ENCODE results near the gene NINJ1. TPM values are rescaled to one million over a fixed set of nuclear protein-coding genes. Genes with fewer than 3 reads are reported as not detected.
A peak's percentile ranks its signal among the peaks of the same experiment; 100 is the strongest.

Gene NINJ1
- total and polyA plus RNA-seq, 4 experiments from 2014 or later: 31.1 to 92.4 (median 53.5) TPM

DNA sequence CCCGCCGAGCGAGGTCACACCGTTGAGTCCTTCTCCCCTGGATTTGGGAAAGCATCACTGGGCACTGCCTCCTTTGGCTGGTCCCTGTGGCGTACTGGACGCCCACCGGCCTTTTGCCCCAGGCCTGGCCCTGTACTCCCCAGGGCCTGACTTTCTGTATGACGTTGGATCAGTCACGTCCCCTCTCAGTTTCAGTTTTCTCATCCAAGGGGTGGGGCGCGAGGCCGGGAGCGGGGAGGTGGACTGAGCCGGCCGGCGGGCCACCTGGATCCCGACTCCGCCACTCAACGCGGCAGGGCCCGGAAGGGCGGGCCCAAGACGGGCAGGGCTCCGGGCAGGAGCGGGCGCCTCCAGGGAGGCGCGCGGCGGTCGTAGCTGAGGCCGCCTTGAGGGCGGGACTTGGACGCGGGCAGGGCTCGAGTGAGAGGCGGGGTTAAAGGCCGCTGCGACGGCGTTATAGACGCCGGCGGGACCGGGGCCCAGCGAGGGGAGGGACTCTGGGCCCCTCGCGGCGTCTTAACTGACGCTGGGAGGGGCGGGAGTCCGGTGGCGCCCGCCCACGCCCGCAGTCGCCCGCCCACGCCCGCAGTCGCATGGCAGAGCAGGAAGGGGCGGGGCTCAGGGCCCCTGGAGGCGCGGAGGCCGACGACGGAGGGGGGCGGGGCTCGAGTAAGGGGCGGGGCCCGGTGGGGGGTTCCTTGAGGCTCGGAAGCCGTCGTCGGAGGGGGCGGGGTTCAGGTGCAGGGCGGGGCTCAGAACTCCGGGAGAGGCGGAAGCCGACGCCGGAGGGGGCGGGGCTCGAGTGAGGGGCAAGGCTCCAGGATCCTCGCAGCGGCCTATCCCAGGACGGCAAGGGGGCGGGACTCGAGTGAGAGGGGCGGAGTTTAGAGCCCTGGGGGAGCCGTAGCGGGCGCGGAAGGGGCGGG is 38.6 kb downstream of the NINJ1 start:
- H3K4me1 Mint-ChIP-seq: peaks cover 47 to 86% (median 70%) of the 10 kb centered on the region in 4 donors
- H3K36me3 ChIP-seq (ENCODE audit: insufficient read depth, low read length): no peaks in the 10 kb centered on the region
- H3K27ac Mint-ChIP-seq: peak overlapping the region; percentile 87 to 99 (median 98)
- no peaks in the 10 kb centered on the region for H3K9me3 ChIP-seq (ENCODE audit: control insufficient read depth in 1 of 2, low read length in 2 of 2)
- H3K27me3 ChIP-seq (ENCODE audit: insufficient read depth, low read length): no peaks in the 10 kb centered on the region
- H3K36me3 Mint-ChIP-seq: peaks cover 4 to 10% of the 10 kb centered on the region in 2 donors
- intact Hi-C loops (cut with micrococcal nuclease): loop anchor here (1.0 to 10.0 kb wide), 12 partner anchors 31 to 1069 kb away; partner anchors contain the start of genes FAM120AOS, IPPK, NINJ1 and ZNF484
- no peaks in the 10 kb centered on the region for H3K27me3 Mint-ChIP-seq
- peak; percentile 100 for DNase-seq
- peaks cover 69% of the 10 kb centered on the region for H3K4me1 ChIP-seq (ENCODE audit: insufficient read depth, low read length)
- H3K27ac ChIP-seq (ENCODE audit: low read depth, low read length): peak overlapping the region; percentile 95
- H3K9me3 Mint-ChIP-seq: peaks cover 0 to 5% (median 0%) of the 10 kb centered on the region in 8 donors
- CTCF ChIA-PET (ENCODE audit: partially characterized antibody): interaction anchor here (1.4 to 1.5 kb wide), 3 partner anchors 13 to 139 kb away, joined by 3 to 5 read pairs (median 4); no protein-coding TSS in a partner anchor
- H3K4me3 ChIP-seq (ENCODE audit: low read length in 2 of 2): peak overlapping the region in 1 of 2 donors; percentile 93
- POLR2A ChIA-PET (ENCODE audit: partially characterized antibody): interaction anchor here (0.6 to 6.6 kb wide), 37 partner anchors 9 to 471 kb away, joined by 3 to 96 read pairs (median 4); partner anchors contain the start of genes FAM120AOS, IPPK and NINJ1
- peak overlapping the region; percentile 82 to 93 (median 87) for H3K4me3 Mint-ChIP-seq

DNA sequence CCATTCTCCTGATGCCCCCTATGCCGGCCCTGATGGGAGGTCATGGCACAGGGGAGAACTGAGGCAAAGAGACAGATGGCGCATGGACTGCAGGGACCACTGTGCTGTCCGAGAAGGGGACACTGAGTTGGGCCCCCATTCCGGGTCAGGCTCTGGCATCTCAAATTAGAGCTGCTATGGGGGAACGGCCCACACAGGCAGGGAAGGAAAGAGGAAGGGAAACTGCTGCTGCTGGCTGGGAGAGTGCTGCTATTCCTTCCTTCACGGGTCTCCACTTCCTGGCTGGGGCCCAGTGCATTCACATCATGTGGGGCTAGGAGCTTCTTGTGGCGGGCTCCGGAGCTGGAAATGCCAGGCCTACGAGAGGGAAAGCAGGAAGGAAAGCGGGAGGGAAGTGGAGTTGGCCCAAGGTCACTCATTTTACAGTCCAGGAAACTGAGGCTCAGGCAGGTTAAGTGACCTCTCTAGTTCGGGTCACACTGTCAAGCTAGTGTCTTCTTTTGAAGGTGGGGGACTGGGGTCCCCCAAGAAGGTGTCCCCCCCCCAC is 39.3 kb downstream of the NINJ1 start:
- H3K4me3 ChIP-seq (ENCODE audit: low read length in 2 of 2): peak overlapping the region in 1 of 2 donors; percentile 93
- no peaks in the 10 kb centered on the region for H3K9me3 ChIP-seq (ENCODE audit: control insufficient read depth in 1 of 2, low read length in 2 of 2)
- peaks cover 0 to 5% (median 0%) of the 10 kb centered on the region in 8 donors for H3K9me3 Mint-ChIP-seq
- peak overlapping the region; percentile 95 for H3K27ac ChIP-seq (ENCODE audit: low read depth, low read length)
- ChIA-PET POLR2A (ENCODE audit: partially characterized antibody) (interaction anchor here (0.6 to 6.6 kb wide), 28 partner anchors 8 to 472 kb away, joined by 3 to 96 read pairs (median 5); partner anchors contain the start of genes FAM120AOS, IPPK and NINJ1), CTCF (ENCODE audit: partially characterized antibody) (interaction anchor here (1.4 to 1.5 kb wide), 2 partner anchors 89 to 138 kb away, joined by 3 to 5 read pairs; no protein-coding TSS in a partner anchor)
- H3K27ac Mint-ChIP-seq: peak overlapping the region; percentile 87 to 99 (median 98)
- H3K27me3 ChIP-seq (ENCODE audit: insufficient read depth, low read length): no peaks in the 10 kb centered on the region
- H3K36me3 ChIP-seq (ENCODE audit: insufficient read depth, low read length): no peaks in the 10 kb centered on the region
- DNase-seq: peak in 2 of 5 donors; percentile 24 to 55
- H3K4me1 ChIP-seq (ENCODE audit: insufficient read depth, low read length): peaks cover 63% of the 10 kb centered on the region
- H3K27me3 Mint-ChIP-seq: no peaks in the 10 kb centered on the region
- intact Hi-C loops (cut with micrococcal nuclease): loop anchor here (1.0 to 10.0 kb wide), 5 partner anchors 30 to 1070 kb away; no protein-coding TSS in a partner anchor
- H3K4me1 Mint-ChIP-seq: peaks cover 49 to 86% (median 70%) of the 10 kb centered on the region in 4 donors
- H3K36me3 Mint-ChIP-seq: peaks cover 4 to 10% of the 10 kb centered on the region in 2 donors
- peak overlapping the region; percentile 82 to 93 (median 87) for H3K4me3 Mint-ChIP-seq

DNA sequence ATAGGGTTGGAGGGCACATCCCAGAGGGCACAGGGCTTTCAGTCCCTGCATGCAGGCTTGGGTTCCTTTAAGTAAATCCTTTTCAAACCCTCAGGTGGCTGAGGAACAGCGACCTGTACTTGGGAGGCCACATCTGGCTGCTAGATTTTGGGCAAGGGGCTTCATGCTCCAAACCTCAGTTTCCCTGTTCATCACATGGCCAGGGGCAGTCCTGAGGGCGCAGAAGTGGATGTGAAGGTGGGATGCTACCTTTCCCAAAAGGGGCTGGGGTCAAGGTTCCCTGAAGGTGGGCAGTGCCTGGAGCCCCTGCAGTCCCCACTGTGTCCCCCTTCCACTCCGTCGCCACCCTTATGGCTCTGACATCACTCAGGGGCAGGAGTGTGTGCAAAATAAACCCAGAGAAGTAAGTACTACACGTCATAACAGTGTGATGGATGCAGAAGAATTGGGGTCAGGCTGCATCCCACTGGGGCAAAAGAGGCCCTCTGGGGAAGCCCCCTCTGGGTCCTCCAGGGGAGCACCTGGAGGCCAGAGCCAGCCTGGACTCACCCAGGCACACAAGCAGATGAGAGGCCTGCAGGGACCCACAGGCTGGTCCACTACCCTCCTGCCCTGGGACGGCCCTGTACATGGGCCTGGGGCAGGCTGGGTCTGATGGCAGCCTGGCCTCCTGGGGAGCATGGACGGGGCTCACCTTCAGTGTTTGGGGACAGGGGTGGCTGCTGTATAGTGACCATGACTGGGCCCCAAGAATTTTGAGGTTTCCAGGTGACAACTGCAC is 40.0 kb downstream of the NINJ1 start:
- peak overlapping the region; percentile 95 for H3K27ac ChIP-seq (ENCODE audit: low read depth, low read length)
- H3K9me3 ChIP-seq (ENCODE audit: control insufficient read depth in 1 of 2, low read length in 2 of 2): no peaks in the 10 kb centered on the region
- peaks cover 57% of the 10 kb centered on the region for H3K4me1 ChIP-seq (ENCODE audit: insufficient read depth, low read length)
- ChIA-PET CTCF (ENCODE audit: partially characterized antibody) (interaction anchor here (1.5 kb wide), 1 partner anchor 137 kb away, joined by 5 read pairs; no protein-coding TSS in a partner anchor), POLR2A (ENCODE audit: partially characterized antibody) (interaction anchor here (1.0 to 6.6 kb wide), 20 partner anchors 8 to 473 kb away, joined by 3 to 96 read pairs (median 6); partner anchors contain the start of genes FAM120AOS, IPPK and NINJ1)
- no peak for DNase-seq
- H3K4me3 Mint-ChIP-seq: peak overlapping the region; percentile 82 to 93 (median 87)
- no peaks in the 10 kb centered on the region for H3K27me3 Mint-ChIP-seq
- H3K36me3 ChIP-seq (ENCODE audit: insufficient read depth, low read length): no peaks in the 10 kb centered on the region
- peak overlapping the region; percentile 87 to 99 (median 98) for H3K27ac Mint-ChIP-seq
- H3K9me3 Mint-ChIP-seq: peaks cover 0 to 5% (median 0%) of the 10 kb centered on the region in 8 donors
- intact Hi-C loops (cut with micrococcal nuclease): loop anchor here (10.0 kb wide), 1 partner anchor 1071 kb away; no protein-coding TSS in a partner anchor
- peaks cover 48 to 86% (median 69%) of the 10 kb centered on the region in 4 donors for H3K4me1 Mint-ChIP-seq
- no peak overlapping the region for H3K4me3 ChIP-seq (ENCODE audit: low read length in 2 of 2)
- H3K27me3 ChIP-seq (ENCODE audit: insufficient read depth, low read length): no peaks in the 10 kb centered on the region
- peaks cover 4 to 12% of the 10 kb centered on the region in 2 donors for H3K36me3 Mint-ChIP-seq

- DNase-seq: no peak
- ChIA-PET POLR2A (ENCODE audit: partially characterized antibody) (interaction anchor here (1.0 to 6.6 kb wide), 5 partner anchors 12 to 139 kb away, joined by 3 to 65 read pairs (median 5); no protein-coding TSS in a partner anchor), CTCF (ENCODE audit: partially characterized antibody) (interaction anchor here (0.7 to 1.0 kb wide), 2 partner anchors 25 to 136 kb away, joined by 3 read pairs; no protein-coding TSS in a partner anchor)
- H3K36me3 ChIP-seq (ENCODE audit: insufficient read depth, low read length): no peaks in the 10 kb centered on the region
- peak overlapping the region; percentile 85 to 99 (median 98) for H3K27ac Mint-ChIP-seq
- peak overlapping the region; percentile 95 for H3K27ac ChIP-seq (ENCODE audit: low read depth, low read length)
- no peak overlapping the region for H3K4me3 ChIP-seq (ENCODE audit: low read length in 2 of 2)
- no peaks in the 10 kb centered on the region for H3K9me3 ChIP-seq (ENCODE audit: control insufficient read depth in 1 of 2, low read length in 2 of 2)
- intact Hi-C loops (cut with micrococcal nuclease): loop anchor here (10.0 kb wide), 1 partner anchor 1071 kb away; no protein-coding TSS in a partner anchor
- peaks cover 4 to 18% of the 10 kb centered on the region in 2 donors for H3K36me3 Mint-ChIP-seq
- peaks cover 0 to 5% (median 0%) of the 10 kb centered on the region in 8 donors for H3K9me3 Mint-ChIP-seq
- H3K27me3 Mint-ChIP-seq: no peaks in the 10 kb centered on the region
- H3K4me1 ChIP-seq (ENCODE audit: insufficient read depth, low read length): peaks cover 49% of the 10 kb centered on the region
- no peaks in the 10 kb centered on the region for H3K27me3 ChIP-seq (ENCODE audit: insufficient read depth, low read length)
- peak overlapping the region in 7 of 8 donors; percentile 6 to 87 (median 67) for H3K4me3 Mint-ChIP-seq
- peaks cover 47 to 88% (median 67%) of the 10 kb centered on the region in 4 donors for H3K4me1 Mint-ChIP-seq
Observed at GRCh38 chr9:93093127-93093876, 40.7 kb downstream of the NINJ1 start.

DNA sequence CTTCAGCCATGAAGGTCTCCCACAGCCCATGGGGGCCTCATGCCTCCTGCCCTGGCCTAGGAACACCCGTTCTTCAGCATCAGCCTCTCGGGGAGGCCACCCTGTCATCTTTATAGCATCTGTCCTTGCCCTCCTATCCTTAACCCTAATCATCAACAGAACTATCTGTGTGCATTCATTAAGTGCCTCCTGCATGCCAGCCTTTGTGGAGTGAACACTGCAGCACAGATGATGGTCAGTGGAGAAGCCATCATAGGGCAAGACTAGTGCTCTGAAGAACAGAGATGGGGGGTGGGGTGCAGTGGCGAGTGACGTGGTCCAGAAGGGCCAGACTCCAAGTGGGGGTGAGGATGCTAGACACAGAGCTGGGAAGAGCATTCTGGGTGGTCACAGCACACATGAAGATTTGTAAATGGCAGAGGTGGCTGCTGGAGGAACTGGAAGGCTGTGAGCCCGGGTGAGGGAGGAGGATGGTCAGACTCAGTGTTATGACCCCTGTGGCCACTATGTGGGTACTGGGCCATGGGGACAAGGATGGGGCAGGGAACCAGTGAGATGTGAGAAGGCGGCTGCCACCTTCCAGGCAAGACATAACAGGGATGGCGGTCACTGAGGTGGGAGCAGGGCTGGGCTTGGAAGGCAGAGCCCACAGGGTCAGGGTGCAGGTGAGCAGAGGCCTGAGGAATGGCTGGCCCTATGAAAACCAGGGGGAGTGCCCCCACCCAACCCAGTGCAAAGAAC is 41.6 kb downstream of the NINJ1 start:
- no peaks in the 10 kb centered on the region for H3K27me3 ChIP-seq (ENCODE audit: insufficient read depth, low read length)
- H3K36me3 Mint-ChIP-seq: peaks cover 4 to 17% of the 10 kb centered on the region in 2 donors
- peak overlapping the region; percentile 95 for H3K27ac ChIP-seq (ENCODE audit: low read depth, low read length)
- peaks cover 40% of the 10 kb centered on the region for H3K4me1 ChIP-seq (ENCODE audit: insufficient read depth, low read length)
- H3K9me3 ChIP-seq (ENCODE audit: control insufficient read depth in 1 of 2, low read length in 2 of 2): no peaks in the 10 kb centered on the region
- H3K4me1 Mint-ChIP-seq: peaks cover 38 to 79% (median 58%) of the 10 kb centered on the region in 4 donors
- POLR2A ChIA-PET (ENCODE audit: partially characterized antibody): interaction anchor here (0.9 to 1.5 kb wide), 7 partner anchors 11 to 138 kb away, joined by 3 to 7 read pairs (median 3); no protein-coding TSS in a partner anchor
- CTCF ChIA-PET (ENCODE audit: partially characterized antibody): interaction anchor here (1.0 to 1.5 kb wide), 3 partner anchors 17 to 89 kb away, joined by 3 to 7 read pairs (median 6); no protein-coding TSS in a partner anchor
- peak overlapping the region; percentile 67 to 98 (median 86) for H3K27ac Mint-ChIP-seq
- DNase-seq: no peak
- H3K9me3 Mint-ChIP-seq: peaks cover 0 to 5% (median 0%) of the 10 kb centered on the region in 8 donors
- intact Hi-C loops (cut with micrococcal nuclease): loop anchor here (10.0 kb wide), 1 partner anchor 1072 kb away; no protein-coding TSS in a partner anchor
- no peaks in the 10 kb centered on the region for H3K36me3 ChIP-seq (ENCODE audit: insufficient read depth, low read length)
- H3K4me3 ChIP-seq (ENCODE audit: low read length in 2 of 2): no peak overlapping the region
- H3K27me3 Mint-ChIP-seq: no peaks in the 10 kb centered on the region
- peak overlapping the region in 4 of 8 donors; percentile 21 to 67 (median 45) for H3K4me3 Mint-ChIP-seq
